ENCODE data around the gene DGKB. TPM values are rescaled to one million over a fixed set of nuclear protein-coding genes. Genes with fewer than 3 reads are reported as not detected.

The DGKB gene
- total RNA-seq, 1 donor from 2014 or later, result 0.32 TPM

DNA sequence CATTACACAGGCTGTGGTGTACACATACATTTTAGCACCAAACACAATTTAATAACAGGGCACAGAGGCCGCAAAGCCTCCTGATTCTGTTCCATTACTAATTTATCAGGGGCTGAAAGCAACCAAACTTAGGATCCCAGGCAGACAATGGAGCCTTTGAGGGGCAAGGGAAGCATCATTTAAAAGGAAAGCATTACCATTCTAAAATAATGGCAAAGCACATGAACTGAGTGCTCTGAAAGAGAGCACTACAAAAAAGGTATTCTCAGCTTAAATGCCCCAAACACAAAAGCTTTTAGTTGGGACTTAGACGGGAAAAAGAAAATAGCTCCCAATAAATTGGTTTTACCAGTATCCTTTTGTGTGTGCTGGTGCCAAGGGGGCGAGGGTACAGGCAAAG, 631.1 kb downstream of the DGKB start:
- Mint-ChIP-seq H3K9me3 (ENCODE audit: unreplicated experiment) (no peaks in the 10 kb centered on the region), H3K36me3 (ENCODE audit: unreplicated experiment) (no peaks in the 10 kb centered on the region), H3K4me3 (ENCODE audit: unreplicated experiment) (no peak overlapping the region), H3K4me1 (ENCODE audit: unreplicated experiment) (no peaks in the 10 kb centered on the region), H3K27me3 (ENCODE audit: unreplicated experiment) (no peaks in the 10 kb centered on the region), H3K27ac (ENCODE audit: unreplicated experiment) (no peak overlapping the region)
- no peak for DNase-seq (ENCODE audit: extremely low spot score, unreplicated experiment)
- TF ChIP-seq CTCF (IDR thresholded peaks at IDR 0.05), result no peak

- H3K27me3 Mint-ChIP-seq (ENCODE audit: unreplicated experiment), result no peaks in the 10 kb centered on the region
- H3K36me3 Mint-ChIP-seq (ENCODE audit: unreplicated experiment), result no peaks in the 10 kb centered on the region
- no peak for TF ChIP-seq CTCF (IDR thresholded peaks at IDR 0.05)
- H3K4me3 Mint-ChIP-seq (ENCODE audit: unreplicated experiment), result no peak overlapping the region
- DNase-seq (ENCODE audit: extremely low spot score, unreplicated experiment), result no peak
- no peaks in the 10 kb centered on the region for H3K9me3 Mint-ChIP-seq (ENCODE audit: unreplicated experiment)
- no peak overlapping the region for H3K27ac Mint-ChIP-seq (ENCODE audit: unreplicated experiment)
- no peaks in the 10 kb centered on the region for H3K4me1 Mint-ChIP-seq (ENCODE audit: unreplicated experiment)
Measured at GRCh38 chr7:14270099-14270498, 632.5 kb downstream of the DGKB start.

- Mint-ChIP-seq H3K4me1 (ENCODE audit: unreplicated experiment) (no peaks in the 10 kb centered on the region), H3K9me3 (ENCODE audit: unreplicated experiment) (no peaks in the 10 kb centered on the region), H3K36me3 (ENCODE audit: unreplicated experiment) (no peaks in the 10 kb centered on the region), H3K27me3 (ENCODE audit: unreplicated experiment) (peaks cover 3% of the 10 kb centered on the region), H3K4me3 (ENCODE audit: unreplicated experiment) (no peak overlapping the region), H3K27ac (ENCODE audit: unreplicated experiment) (no peak overlapping the region)
- TF ChIP-seq CTCF (IDR thresholded peaks at IDR 0.05), result no peak
- no peak for DNase-seq (ENCODE audit: extremely low spot score, unreplicated experiment)
Measured at GRCh38 chr7:14260011-14260410, 642.5 kb downstream of the DGKB start.

DNA sequence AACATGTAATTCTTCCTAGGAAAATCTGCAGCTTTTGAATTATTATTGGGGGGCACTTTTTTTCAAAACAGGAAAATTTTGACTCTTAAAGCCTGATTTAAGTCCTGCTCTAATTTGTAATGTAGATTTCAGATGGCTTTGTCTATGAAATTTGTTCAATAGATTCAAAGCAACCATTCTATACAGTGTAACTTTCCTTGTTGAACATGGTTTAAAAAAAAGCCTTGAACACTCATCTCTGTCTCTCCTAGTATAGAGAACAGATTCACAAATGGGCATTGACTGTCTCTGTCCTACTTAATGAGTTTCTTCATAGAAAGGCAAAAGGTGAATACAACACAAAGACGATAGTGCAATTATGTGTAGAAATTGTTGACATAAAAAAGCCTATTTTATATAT, 643.7 kb downstream of the DGKB start:
- no peak for TF ChIP-seq CTCF (IDR thresholded peaks at IDR 0.05)
- H3K4me3 Mint-ChIP-seq (ENCODE audit: unreplicated experiment), result no peak overlapping the region
- no peaks in the 10 kb centered on the region for H3K9me3 Mint-ChIP-seq (ENCODE audit: unreplicated experiment)

DNA sequence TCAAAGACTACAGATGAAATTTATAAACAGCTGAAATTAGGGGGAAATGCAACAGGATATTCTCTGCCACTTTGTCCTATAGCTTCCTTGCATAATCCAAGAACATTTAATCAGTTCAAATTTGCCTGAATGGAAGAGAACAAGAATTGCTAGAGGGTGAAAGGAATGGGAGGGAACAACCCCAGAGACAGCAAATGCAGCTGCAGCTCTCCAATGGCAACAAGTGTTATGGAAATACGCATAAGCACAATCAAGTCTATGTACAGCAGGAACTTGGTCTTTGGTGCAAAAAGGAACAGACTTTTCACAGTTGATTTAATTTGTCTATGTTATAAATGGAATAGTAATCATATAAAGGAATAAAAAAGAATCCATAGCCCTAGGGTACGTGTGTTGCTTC, 644.1 kb downstream of the DGKB start:
- no peak for DNase-seq (ENCODE audit: extremely low spot score, unreplicated experiment)
- no peak for TF ChIP-seq CTCF (IDR thresholded peaks at IDR 0.05)
- Mint-ChIP-seq H3K4me1 (ENCODE audit: unreplicated experiment) (no peaks in the 10 kb centered on the region), H3K4me3 (ENCODE audit: unreplicated experiment) (no peak overlapping the region), H3K9me3 (ENCODE audit: unreplicated experiment) (no peaks in the 10 kb centered on the region), H3K27me3 (ENCODE audit: unreplicated experiment) (peaks cover 3% of the 10 kb centered on the region), H3K27ac (ENCODE audit: unreplicated experiment) (no peak overlapping the region), H3K36me3 (ENCODE audit: unreplicated experiment) (no peaks in the 10 kb centered on the region)

More for the DNA sequence above, 643.7 kb downstream of the DGKB start:
- Mint-ChIP-seq H3K27me3 (ENCODE audit: unreplicated experiment) (peaks cover 3% of the 10 kb centered on the region), H3K4me1 (ENCODE audit: unreplicated experiment) (no peaks in the 10 kb centered on the region), H3K27ac (ENCODE audit: unreplicated experiment) (no peak overlapping the region), H3K36me3 (ENCODE audit: unreplicated experiment) (no peaks in the 10 kb centered on the region)
- no peak for DNase-seq (ENCODE audit: extremely low spot score, unreplicated experiment)

Data from osteocyte (in vitro differentiated cells).